ENCODE measurements around the gene NECAB3. TPM values are rescaled to one million over a fixed set of nuclear protein-coding genes. Genes with fewer than 3 reads are reported as not detected.
A peak's percentile ranks its signal among the peaks of the same experiment; 100 is the strongest.

The NECAB3 gene
- total and polyA plus RNA-seq, 4 experiments from 2014 or later: 2.0 to 23.4 (median 12.9) TPM

GRCh38 chr20:33676652-33677645 is 2.7 kb upstream of the NECAB3 start:
- no peak for DNase-seq
- CTCF ChIA-PET (ENCODE audit: partially characterized antibody): interaction anchor here (1.4 to 6.5 kb wide), 2 partner anchors 9 to 222 kb away, joined by 4 to 88 read pairs; partner anchors contain the start of gene ACTL10
- Mint-ChIP-seq H3K36me3 (no peaks in the 10 kb centered on the region), H3K9me3 (no peaks in the 10 kb centered on the region), H3K27ac (peak overlapping the region in 4 of 7 donors; percentile 10 to 52 (median 37)), H3K4me3 (peak overlapping the region in 3 of 8 donors; percentile 9 to 31 (median 29)), H3K4me1 (peaks cover 33 to 73% (median 53%) of the 10 kb centered on the region in 4 donors), H3K27me3 (no peaks in the 10 kb centered on the region)
- Histone ChIP-seq H3K9me3 (ENCODE audit: control insufficient read depth in 1 of 2, low read length in 2 of 2) (no peaks in the 10 kb centered on the region), H3K36me3 (ENCODE audit: insufficient read depth, low read length) (no peaks in the 10 kb centered on the region), H3K4me3 (ENCODE audit: low read length in 2 of 2) (no peak overlapping the region), H3K27ac (ENCODE audit: low read depth, low read length) (no peak overlapping the region), H3K27me3 (ENCODE audit: insufficient read depth, low read length) (no peaks in the 10 kb centered on the region), H3K4me1 (ENCODE audit: insufficient read depth, low read length) (peaks cover 62% of the 10 kb centered on the region)
- POLR2A ChIA-PET (ENCODE audit: partially characterized antibody): interaction anchor here (5.3 kb wide), 1 partner anchor 10 kb away, joined by 122 read pairs; the partner anchor contains the start of genes ACTL10 and C20orf144
- intact Hi-C loops (cut with micrococcal nuclease): no loop called here

- ChIA-PET POLR2A (ENCODE audit: partially characterized antibody) (interaction anchor here (1.0 to 3.4 kb wide), 3 partner anchors 10 to 44 kb away, joined by 3 to 25 read pairs (median 6); partner anchors contain the start of gene ACTL10), CTCF (ENCODE audit: partially characterized antibody) (no interaction called here)
- no peak overlapping the region for H3K27ac ChIP-seq (ENCODE audit: low read depth, low read length)
- intact Hi-C loops (cut with micrococcal nuclease): no loop called here
- H3K4me3 Mint-ChIP-seq: peak overlapping the region in 4 of 8 donors; percentile 13 to 42 (median 32)
- no peak overlapping the region for H3K4me3 ChIP-seq (ENCODE audit: low read length in 2 of 2)
- peaks cover 62% of the 10 kb centered on the region for H3K4me1 ChIP-seq (ENCODE audit: insufficient read depth, low read length)
- H3K27me3 ChIP-seq (ENCODE audit: insufficient read depth, low read length): no peaks in the 10 kb centered on the region
- H3K9me3 Mint-ChIP-seq: no peaks in the 10 kb centered on the region
- no peaks in the 10 kb centered on the region for H3K27me3 Mint-ChIP-seq
- DNase-seq: no peak
- peak overlapping the region in 1 of 7 donors; percentile 31 for H3K27ac Mint-ChIP-seq
- H3K4me1 Mint-ChIP-seq: peaks cover 27 to 69% (median 50%) of the 10 kb centered on the region in 4 donors
- no peaks in the 10 kb centered on the region for H3K36me3 Mint-ChIP-seq
- H3K36me3 ChIP-seq (ENCODE audit: insufficient read depth, low read length): no peaks in the 10 kb centered on the region
- H3K9me3 ChIP-seq (ENCODE audit: control insufficient read depth in 1 of 2, low read length in 2 of 2): no peaks in the 10 kb centered on the region
Measured at GRCh38 chr20:33676121-33676520, 1.9 kb upstream of the NECAB3 start.

DNA sequence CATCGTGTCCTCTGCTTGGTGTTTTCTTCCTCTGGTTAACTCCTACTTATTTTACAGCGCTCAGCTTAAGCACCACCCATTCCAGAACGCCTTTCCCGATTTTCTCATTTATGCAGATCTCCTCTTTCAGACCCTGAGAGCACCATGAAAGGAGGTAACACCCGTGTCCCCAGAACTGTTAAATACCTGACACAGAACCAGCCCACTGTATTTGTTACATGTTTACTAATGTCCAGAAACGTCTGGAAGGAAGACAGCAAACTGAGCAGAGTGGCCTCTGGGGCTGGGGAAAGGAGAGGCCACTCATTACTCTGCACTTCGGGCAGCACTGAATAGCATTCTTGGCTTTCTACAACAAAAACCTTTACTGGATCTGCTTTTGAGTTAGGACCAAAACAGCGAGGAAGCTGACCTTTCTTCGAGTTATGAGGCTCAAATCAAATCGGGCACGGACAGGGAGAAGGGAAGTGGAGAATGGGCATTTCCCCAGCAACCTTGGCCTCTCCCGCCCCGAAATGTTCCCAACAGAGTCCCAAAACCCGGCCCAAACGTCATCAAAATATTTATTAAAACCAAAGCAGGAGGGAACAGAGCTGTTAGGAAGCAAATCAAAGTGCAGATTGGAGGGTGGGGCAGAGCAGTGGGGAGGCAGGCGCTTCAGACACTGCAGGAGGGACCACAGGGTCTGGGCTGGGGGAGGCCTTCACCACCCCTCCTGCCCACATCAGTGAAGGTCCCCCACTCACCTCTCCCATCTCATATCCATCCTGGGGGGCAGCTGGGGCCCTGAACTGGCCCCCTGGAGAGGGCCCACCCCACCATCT is 1.1 kb upstream of the NECAB3 start:
- Mint-ChIP-seq H3K27me3 (no peaks in the 10 kb centered on the region), H3K9me3 (no peaks in the 10 kb centered on the region), H3K4me3 (peak overlapping the region; percentile 73 to 91 (median 82)), H3K27ac (peak overlapping the region; percentile 31 to 87 (median 77)), H3K4me1 (peaks cover 25 to 66% (median 45%) of the 10 kb centered on the region in 4 donors), H3K36me3 (no peaks in the 10 kb centered on the region)
- DNase-seq: no peak
- H3K27me3 ChIP-seq (ENCODE audit: insufficient read depth, low read length): no peaks in the 10 kb centered on the region
- H3K4me1 ChIP-seq (ENCODE audit: insufficient read depth, low read length): peaks cover 54% of the 10 kb centered on the region
- intact Hi-C loops (cut with micrococcal nuclease): no loop called here
- ChIA-PET POLR2A (ENCODE audit: partially characterized antibody) (interaction anchor here (0.9 to 3.4 kb wide), 5 partner anchors 9 to 232 kb away, joined by 3 to 25 read pairs (median 4); partner anchors contain the start of genes ACTL10, PXMP4 and SNTA1), CTCF (ENCODE audit: partially characterized antibody) (no interaction called here)
- no peak overlapping the region for H3K27ac ChIP-seq (ENCODE audit: low read depth, low read length)
- no peak overlapping the region for H3K4me3 ChIP-seq (ENCODE audit: low read length in 2 of 2)
- no peaks in the 10 kb centered on the region for H3K36me3 ChIP-seq (ENCODE audit: insufficient read depth, low read length)
- H3K9me3 ChIP-seq (ENCODE audit: control insufficient read depth in 1 of 2, low read length in 2 of 2): no peaks in the 10 kb centered on the region

DNA sequence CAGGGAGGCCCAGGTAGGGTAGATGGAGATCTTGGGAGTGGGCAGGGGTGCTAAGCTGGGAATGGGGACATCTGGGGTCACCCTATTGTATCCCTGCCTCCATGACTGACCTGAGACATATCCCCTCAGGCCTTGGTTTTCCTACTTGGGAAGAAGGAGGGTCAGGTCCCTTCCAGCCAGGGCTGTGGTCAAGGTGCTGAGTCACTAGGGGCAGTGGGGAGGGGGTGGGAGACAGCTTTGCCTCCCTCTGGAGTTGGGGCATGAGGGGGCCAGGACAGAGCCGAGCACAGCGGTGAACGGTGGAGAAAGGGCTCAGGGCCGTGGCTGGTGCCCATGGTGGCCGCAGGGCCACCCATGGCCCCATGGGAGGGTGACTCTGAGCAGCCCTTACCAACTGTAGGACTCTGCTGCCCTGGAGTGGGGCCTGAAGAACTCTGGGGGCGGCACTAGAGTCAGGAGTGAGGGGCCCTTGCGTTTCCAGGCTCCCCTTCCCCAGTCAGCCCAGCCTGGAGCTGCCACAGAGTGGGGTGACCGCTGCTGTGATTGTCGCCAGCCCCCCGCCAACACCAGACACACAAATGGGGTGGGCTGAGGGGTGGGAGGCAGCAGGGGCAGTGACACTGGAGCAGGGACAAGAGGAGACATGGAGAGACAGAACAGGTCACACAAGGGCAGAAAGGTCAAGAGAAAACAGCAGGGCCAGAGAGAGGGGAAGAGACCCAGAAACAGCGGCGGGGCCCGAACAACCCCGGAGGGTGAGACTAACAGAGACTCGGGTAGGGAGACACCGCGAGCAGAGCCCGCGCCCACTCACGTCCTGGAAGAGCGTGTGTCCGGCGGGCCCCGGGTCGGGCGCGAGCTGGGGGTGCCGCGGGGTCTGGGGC is 576 bp downstream of the NECAB3 start:
- Mint-ChIP-seq H3K9me3 (no peaks in the 10 kb centered on the region), H3K27ac (peak overlapping the region in 5 of 7 donors; percentile 75 to 90 (median 88)), H3K4me3 (peak overlapping the region; percentile 82 to 91 (median 89)), H3K27me3 (no peaks in the 10 kb centered on the region), H3K36me3 (no peaks in the 10 kb centered on the region), H3K4me1 (peaks cover 18 to 63% (median 33%) of the 10 kb centered on the region in 4 donors)
- POLR2A ChIA-PET (ENCODE audit: partially characterized antibody): interaction anchor here (0.5 to 3.4 kb wide), 3 partner anchors 10 to 230 kb away, joined by 3 to 25 read pairs (median 3); partner anchors contain the start of gene SNTA1
- H3K4me3 ChIP-seq (ENCODE audit: low read length in 2 of 2): peak overlapping the region; percentile 22 to 49
- no peaks in the 10 kb centered on the region for H3K9me3 ChIP-seq (ENCODE audit: control insufficient read depth in 1 of 2, low read length in 2 of 2)
- no peaks in the 10 kb centered on the region for H3K27me3 ChIP-seq (ENCODE audit: insufficient read depth, low read length)
- intact Hi-C loops (cut with micrococcal nuclease): no loop called here
- H3K36me3 ChIP-seq (ENCODE audit: insufficient read depth, low read length): no peaks in the 10 kb centered on the region
- peak overlapping the region; percentile 43 for H3K27ac ChIP-seq (ENCODE audit: low read depth, low read length)
- CTCF ChIA-PET (ENCODE audit: partially characterized antibody): no interaction called here
- DNase-seq: no peak
- H3K4me1 ChIP-seq (ENCODE audit: insufficient read depth, low read length): peaks cover 37% of the 10 kb centered on the region

GRCh38 chr20:33673114-33673409 is 1.2 kb downstream of the NECAB3 start:
- intact Hi-C loops (cut with micrococcal nuclease): no loop called here
- peak overlapping the region; percentile 82 to 91 (median 89) for H3K4me3 Mint-ChIP-seq
- Histone ChIP-seq H3K9me3 (ENCODE audit: control insufficient read depth in 1 of 2, low read length in 2 of 2) (no peaks in the 10 kb centered on the region), H3K27me3 (ENCODE audit: insufficient read depth, low read length) (no peaks in the 10 kb centered on the region), H3K4me1 (ENCODE audit: insufficient read depth, low read length) (peaks cover 37% of the 10 kb centered on the region), H3K4me3 (ENCODE audit: low read length in 2 of 2) (peak overlapping the region in 1 of 2 donors; percentile 22), H3K27ac (ENCODE audit: low read depth, low read length) (no peak overlapping the region), H3K36me3 (ENCODE audit: insufficient read depth, low read length) (no peaks in the 10 kb centered on the region)
- no peaks in the 10 kb centered on the region for H3K27me3 Mint-ChIP-seq
- H3K9me3 Mint-ChIP-seq: no peaks in the 10 kb centered on the region
- peaks cover 15 to 62% (median 32%) of the 10 kb centered on the region in 4 donors for H3K4me1 Mint-ChIP-seq
- H3K36me3 Mint-ChIP-seq: no peaks in the 10 kb centered on the region
- CTCF ChIA-PET (ENCODE audit: partially characterized antibody): interaction anchor here (1.0 kb wide), 1 partner anchor 157 kb away, joined by 4 read pairs; no protein-coding TSS in a partner anchor
- peak overlapping the region in 6 of 7 donors; percentile 15 to 80 (median 64) for H3K27ac Mint-ChIP-seq
- DNase-seq: no peak
- POLR2A ChIA-PET (ENCODE audit: partially characterized antibody): interaction anchor here (0.7 to 3.4 kb wide), 2 partner anchors 9 to 20 kb away, joined by 3 to 25 read pairs; no protein-coding TSS in a partner anchor

DNA sequence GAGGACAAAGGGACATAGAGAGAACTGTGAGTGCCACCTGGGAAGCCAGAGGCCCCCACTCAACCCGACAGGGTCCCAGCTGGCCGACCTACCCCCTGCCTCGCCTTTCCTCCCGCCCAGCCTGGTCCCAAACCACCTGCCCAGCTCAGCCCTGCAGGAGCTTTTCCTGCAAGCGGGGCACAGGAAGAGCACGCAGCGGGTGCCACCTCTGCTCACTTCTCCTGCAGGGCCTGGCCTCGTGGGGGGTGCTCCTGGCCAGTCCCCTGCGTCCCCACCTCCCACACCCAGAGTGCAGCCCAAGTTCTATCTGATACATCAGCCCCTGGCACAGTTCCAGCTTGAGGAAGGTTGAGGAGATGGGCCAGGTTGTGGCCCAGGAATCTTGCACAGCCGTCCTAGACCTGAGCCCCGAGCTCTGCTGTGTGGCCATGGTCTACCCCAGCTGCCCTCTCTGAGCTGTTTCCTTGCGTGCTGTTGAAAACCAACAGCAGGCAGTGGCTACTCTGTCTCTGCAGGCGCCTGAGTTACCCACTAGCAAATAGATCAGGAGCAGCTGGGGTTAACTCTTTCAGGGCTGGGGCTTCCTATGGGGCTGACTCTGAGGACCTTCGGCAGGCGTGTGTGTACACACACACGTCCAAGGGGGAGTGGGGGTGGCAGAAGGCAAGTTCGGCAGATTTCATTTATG is 1.7 kb downstream of the NECAB3 start:
- Mint-ChIP-seq H3K9me3 (no peaks in the 10 kb centered on the region), H3K27ac (peak overlapping the region in 5 of 7 donors; percentile 62 to 85 (median 74)), H3K4me1 (peaks cover 16 to 59% (median 30%) of the 10 kb centered on the region in 4 donors), H3K4me3 (peak overlapping the region; percentile 25 to 91 (median 88)), H3K27me3 (no peaks in the 10 kb centered on the region), H3K36me3 (no peaks in the 10 kb centered on the region)
- Histone ChIP-seq H3K9me3 (ENCODE audit: control insufficient read depth in 1 of 2, low read length in 2 of 2) (no peaks in the 10 kb centered on the region), H3K36me3 (ENCODE audit: insufficient read depth, low read length) (no peaks in the 10 kb centered on the region), H3K4me1 (ENCODE audit: insufficient read depth, low read length) (peaks cover 34% of the 10 kb centered on the region), H3K27ac (ENCODE audit: low read depth, low read length) (no peak overlapping the region), H3K27me3 (ENCODE audit: insufficient read depth, low read length) (no peaks in the 10 kb centered on the region), H3K4me3 (ENCODE audit: low read length in 2 of 2) (no peak overlapping the region)
- ChIA-PET POLR2A (ENCODE audit: partially characterized antibody) (interaction anchor here (0.7 kb wide), 1 partner anchor 19 kb away, joined by 3 read pairs; no protein-coding TSS in a partner anchor), CTCF (ENCODE audit: partially characterized antibody) (interaction anchor here (1.0 kb wide), 1 partner anchor 157 kb away, joined by 4 read pairs; no protein-coding TSS in a partner anchor)
- intact Hi-C loops (cut with micrococcal nuclease): no loop called here
- DNase-seq: no peak

Data from CD4-positive, alpha-beta memory T cell (primary cell).